Ectodermal cell (in vitro differentiated cells): ENCODE results near the gene SCUBE1.

ENCODE experiments used
- H3K27ac ChIP-seq: 2 replicates; pipeline ENCODE4 v1.7.0; 2013; ENCODE audit warnings: mild to moderate bottlenecking, low read depth, low read length; ENCODE audit not compliant: insufficient read depth, poor library complexity, severe bottlenecking
- H3K27me3 ChIP-seq: 2 replicates; pipeline ENCODE4 v1.7.0; 2013; ENCODE audit warnings: mild to moderate bottlenecking, low read length; ENCODE audit not compliant: insufficient read depth, control insufficient read depth, poor library complexity, severe bottlenecking
- H3K36me3 ChIP-seq: one replicate; pipeline ENCODE4 v1.7.0; 2013; ENCODE audit warnings: low read length; ENCODE audit not compliant: control insufficient read depth, insufficient read depth
- H3K4me1 ChIP-seq: one replicate; pipeline ENCODE4 v1.7.0; 2013; ENCODE audit warnings: low read length; ENCODE audit not compliant: control insufficient read depth, insufficient read depth
- H3K4me3 ChIP-seq: 2 replicates; pipeline ENCODE4 v1.7.0; 2013; ENCODE audit warnings: low read depth, low read length, control low read depth; ENCODE audit not compliant: insufficient read depth
- H3K9me3 ChIP-seq: 2 replicates; pipeline ENCODE4 v1.7.0; 2013; ENCODE audit warnings: mild to moderate bottlenecking, low read length, moderate library complexity; ENCODE audit not compliant: control insufficient read depth
- WGBS, 2 experiments: methylation state at CpG; one replicate each; pipeline ENCODE4 v1.1.7; 2013; ENCODE audit warnings: missing lambda C conversion rate in 2 of 2; 5-methylcytosine and 5-hydroxymethylcytosine counted together

SCUBE1 gene

DNA sequence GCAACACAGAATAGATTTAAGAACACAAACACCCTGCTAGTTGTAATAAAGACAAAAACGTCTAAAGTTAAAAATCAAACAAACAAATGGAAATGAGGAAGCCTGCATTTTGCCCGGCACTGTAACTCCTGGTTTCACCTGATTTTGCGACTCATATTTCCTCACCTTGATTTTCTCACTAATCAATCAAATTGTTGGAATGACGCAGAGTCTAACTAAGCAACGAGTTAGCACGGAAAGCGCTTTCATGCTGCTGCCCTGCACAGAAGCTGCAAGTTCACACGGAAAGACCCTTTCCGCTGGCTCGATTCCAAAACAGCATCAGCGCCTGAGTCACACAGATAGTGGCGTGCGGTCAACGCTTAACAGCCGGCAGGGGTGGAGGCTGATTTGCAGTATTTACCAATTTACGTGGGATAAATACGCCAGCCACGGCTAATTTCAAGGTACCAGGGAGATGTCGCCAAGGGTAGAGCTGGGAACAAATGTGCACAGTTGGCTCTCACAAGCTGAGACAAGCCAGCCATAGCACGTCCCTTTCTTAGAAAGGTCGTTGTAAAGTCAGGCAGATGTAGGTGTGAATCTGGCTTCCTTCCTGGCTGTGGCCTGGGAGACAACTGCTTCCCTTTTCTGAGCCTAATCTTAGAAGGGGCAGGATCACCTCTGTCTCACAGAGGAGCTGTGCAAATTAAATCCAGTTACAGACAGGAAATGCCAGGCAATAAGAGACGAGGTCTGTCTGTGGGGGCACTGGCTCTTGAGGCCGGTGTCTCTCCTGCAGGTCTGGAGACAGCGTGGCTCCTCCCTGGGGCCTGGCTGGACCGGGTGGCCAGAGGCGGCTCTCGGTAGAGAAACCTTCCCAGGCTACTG is 79.3 kb downstream of the SCUBE1 start:
- Histone ChIP-seq H3K4me3 (no peak overlapping the region), H3K36me3 (no peaks in the 10 kb centered on the region), H3K27me3 (no peaks in the 10 kb centered on the region), H3K27ac (no peak overlapping the region), H3K4me1 (peaks cover 19% of the 10 kb centered on the region), H3K9me3 (no peaks in the 10 kb centered on the region)
- WGBS, 2 experiments: 90 to 91% methylated on average over 27 of the region's 27 CpGs

DNA sequence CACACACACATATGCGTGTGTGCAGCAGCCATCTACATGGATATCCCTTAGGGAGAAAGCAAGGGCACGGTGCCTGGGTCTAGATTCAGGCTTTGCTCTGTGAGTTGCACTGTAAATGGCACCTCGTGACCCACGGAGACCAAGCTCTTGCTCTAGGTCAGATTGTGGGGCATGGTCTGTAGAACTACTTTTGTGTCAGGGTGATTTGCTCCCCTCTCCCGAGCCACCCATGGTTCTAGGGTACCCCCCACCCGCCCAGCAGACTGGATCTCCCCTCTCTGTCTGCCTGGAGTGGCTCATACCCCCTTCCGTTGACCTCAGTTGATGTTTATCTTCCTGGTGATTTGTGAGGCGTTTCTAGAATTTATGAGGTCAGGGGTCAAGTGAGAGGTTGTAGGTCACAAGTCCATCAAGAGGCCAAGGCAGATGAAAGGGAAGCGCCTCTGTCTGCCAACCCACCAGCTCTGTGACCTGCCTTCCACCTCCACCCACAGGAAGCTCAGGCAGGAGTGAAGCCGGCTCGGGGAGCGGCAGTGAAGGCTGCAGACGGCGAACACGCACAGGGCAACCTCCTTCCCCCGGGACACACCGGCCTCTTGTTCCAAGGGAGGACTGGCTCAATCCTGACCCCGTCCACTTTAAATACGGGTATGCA is 80.1 kb downstream of the SCUBE1 start:
- H3K4me1 ChIP-seq: peaks cover 11% of the 10 kb centered on the region
- WGBS, 2 experiments: 87 to 91% methylated on average over 19 of the region's 19 CpGs
- H3K4me3 ChIP-seq: no peak overlapping the region
- no peaks in the 10 kb centered on the region for H3K27me3 ChIP-seq
- H3K36me3 ChIP-seq: no peaks in the 10 kb centered on the region
- H3K27ac ChIP-seq: no peak overlapping the region
- no peaks in the 10 kb centered on the region for H3K9me3 ChIP-seq

DNA sequence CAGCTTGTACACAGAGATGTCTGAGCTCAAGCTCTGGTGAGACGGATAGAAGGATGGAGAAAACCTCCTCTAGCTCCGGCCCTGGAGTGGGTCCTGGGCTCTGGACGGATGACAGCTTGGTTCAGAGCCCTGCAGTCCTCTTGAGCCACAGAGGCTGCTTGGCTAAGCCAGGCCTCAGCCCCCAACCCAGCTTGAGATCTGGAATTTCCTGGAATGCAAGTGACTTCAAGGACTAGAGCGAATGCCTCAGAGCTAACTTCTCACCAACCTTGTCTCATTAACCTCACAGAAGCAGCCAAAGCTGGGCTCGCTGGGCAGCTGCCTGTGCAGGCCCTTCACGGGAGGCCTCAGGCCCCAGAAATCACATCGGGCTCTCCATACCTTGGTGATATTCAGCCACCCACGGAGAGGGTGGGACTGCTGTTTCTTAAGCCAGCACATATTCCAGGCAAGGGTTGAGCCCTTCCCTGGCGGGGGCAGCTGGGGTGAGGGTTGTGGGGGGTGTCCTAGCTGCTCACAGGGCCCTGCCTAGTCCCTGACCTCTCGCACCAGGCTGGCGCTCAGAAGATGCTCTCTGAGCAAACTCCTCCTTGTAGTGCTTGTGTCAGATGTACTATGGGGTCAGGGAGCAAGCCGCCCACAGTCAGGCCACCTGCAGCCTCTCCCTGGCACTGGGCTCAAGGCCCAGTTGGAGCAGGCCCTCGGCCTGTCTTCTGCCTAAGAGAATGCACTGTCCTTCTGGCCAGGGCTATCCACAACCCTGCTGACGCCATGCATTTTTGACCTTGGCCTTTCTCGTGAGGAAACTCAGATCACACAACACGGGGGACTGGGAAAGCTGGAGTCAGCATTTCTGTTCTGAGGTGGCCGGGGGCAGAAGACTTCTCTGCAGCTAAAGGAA is 82.6 kb downstream of the SCUBE1 start:
- no peaks in the 10 kb centered on the region for H3K9me3 ChIP-seq
- H3K27ac ChIP-seq: no peak overlapping the region
- peaks cover 10% of the 10 kb centered on the region for H3K4me1 ChIP-seq
- H3K4me3 ChIP-seq: no peak overlapping the region
- H3K36me3 ChIP-seq: no peaks in the 10 kb centered on the region
- WGBS, 2 experiments: 82 to 84% methylated on average over 17 of the region's 17 CpGs
- H3K27me3 ChIP-seq: no peaks in the 10 kb centered on the region

DNA sequence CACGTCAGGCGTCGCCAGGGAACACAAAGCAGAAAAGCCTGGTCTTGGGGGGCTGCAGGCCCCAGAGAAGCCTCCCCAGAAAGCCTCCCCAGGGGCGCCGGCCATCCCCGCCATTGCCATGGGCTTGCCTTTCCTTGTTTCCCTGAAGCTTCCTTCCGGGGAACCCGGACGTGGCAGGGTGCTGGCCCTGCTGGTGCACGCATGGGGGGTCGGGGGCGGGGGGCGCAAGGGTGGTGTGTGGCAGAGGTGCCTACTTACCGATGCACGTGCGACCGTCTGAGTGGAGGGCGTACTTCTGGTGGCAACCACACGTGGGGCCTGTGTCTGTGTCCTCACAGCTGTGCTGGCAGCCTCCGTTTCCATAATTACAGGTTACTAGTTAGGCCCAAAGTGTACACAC is 85.2 kb downstream of the SCUBE1 start:
- Histone ChIP-seq H3K27me3 (no peaks in the 10 kb centered on the region), H3K4me3 (no peak overlapping the region), H3K27ac (no peak overlapping the region), H3K4me1 (no peaks in the 10 kb centered on the region), H3K36me3 (no peaks in the 10 kb centered on the region), H3K9me3 (no peaks in the 10 kb centered on the region)
- WGBS, 2 experiments: 94 to 96% methylated on average over 20 of the region's 20 CpGs

DNA sequence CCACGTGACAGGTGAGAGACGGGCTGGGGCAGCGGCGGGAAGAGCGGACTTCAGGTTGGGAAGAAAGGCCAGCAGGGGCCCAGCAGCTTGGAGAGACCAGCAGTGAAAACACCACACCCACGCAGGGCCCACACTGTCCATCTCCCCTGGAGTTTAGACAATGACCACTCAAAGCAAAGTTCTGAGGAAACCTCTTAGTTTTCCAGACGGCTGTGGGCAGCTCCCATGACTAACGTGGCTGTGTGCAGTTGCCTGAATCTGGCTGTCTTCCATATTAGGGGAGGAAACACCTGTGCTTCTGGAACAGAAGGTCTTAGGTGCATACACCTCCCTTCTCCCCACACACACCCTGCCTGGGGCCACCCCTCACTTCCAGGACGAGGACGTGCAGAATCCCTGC is 85.6 kb downstream of the SCUBE1 start:
- 87% methylated on average over 10 of the region's 10 CpGs for WGBS, 2 experiments
- no peak overlapping the region for H3K27ac ChIP-seq
- no peaks in the 10 kb centered on the region for H3K9me3 ChIP-seq
- H3K4me1 ChIP-seq: no peaks in the 10 kb centered on the region
- no peaks in the 10 kb centered on the region for H3K27me3 ChIP-seq
- H3K4me3 ChIP-seq: no peak overlapping the region
- H3K36me3 ChIP-seq: no peaks in the 10 kb centered on the region

DNA sequence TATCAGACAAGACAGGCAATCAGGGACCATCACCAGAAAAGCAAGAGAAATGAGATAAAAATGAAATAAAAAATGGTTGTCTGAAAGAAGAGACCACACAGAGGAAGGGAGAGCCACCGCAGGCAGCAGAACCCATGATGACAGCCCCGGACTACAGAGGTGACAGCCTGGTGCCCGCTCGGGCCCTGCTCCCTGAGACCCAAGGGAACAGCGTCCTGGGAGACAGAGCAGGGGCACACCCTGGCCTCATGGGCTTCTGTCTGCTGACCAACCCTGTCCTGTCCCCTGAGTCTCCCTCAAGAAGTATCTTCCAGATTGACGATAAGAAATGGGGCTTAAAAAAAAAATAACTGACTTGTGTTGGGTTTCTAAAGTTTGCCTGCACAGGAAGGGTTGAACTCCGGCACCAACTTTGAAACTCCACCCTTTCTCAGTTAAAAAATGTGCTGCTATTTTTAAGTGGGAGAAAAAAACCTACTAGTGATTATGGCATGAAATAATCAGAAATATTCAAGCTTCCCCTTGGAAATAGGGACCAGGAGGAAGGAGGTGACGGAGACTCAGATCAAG is 86.1 kb downstream of the SCUBE1 start:
- Histone ChIP-seq H3K36me3 (no peaks in the 10 kb centered on the region), H3K27me3 (no peaks in the 10 kb centered on the region), H3K4me1 (no peaks in the 10 kb centered on the region), H3K27ac (no peak overlapping the region), H3K9me3 (no peaks in the 10 kb centered on the region), H3K4me3 (no peak overlapping the region)
- WGBS, 2 experiments: 94 to 96% methylated on average over 8 of the region's 8 CpGs

DNA sequence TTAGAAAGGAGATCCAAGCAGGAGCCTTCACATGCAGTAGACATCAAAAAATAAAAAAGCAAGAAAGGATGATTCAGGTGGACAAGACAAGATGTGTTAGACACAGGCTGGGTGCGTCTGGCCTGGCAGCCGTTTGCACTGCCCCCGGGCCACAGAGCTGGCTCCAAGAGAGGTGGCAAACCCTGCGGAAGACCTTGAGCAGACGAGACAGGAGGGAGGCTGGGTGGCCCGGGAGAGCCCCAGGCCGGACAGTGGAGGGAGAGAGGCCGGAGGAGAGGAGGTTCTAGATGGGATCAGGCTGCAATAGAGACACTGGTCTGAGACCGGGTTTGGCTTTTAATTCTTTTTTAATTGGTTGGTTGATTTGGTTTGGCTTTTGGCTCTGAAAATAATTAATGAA is 86.6 kb downstream of the SCUBE1 start:
- WGBS, 2 experiments: 92 to 94% methylated on average over 9 of the region's 9 CpGs

DNA sequence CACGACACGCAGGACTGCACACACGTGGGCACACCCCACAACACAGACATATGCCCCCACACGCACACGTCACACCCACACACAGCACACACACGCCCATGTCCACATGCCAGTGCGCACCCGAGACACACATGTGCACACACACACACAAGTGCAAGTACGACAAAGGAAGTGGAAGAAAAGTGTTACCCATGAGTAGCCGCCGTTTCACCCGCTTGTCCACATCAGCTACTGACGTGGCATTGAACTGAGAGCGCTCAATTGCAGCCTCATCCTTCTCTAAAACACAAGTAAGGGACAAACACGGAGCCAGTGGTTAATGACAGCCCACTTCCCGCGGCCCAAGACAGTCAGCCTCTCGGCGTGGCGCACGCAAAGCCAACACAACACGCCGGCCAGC is 87.9 kb downstream of the SCUBE1 start:
- 92 to 93% methylated on average over 23 of the region's 23 CpGs for WGBS, 2 experiments

More for the DNA sequence above, 86.6 kb downstream of the SCUBE1 start:
- no peaks in the 10 kb centered on the region for H3K9me3 ChIP-seq
- no peaks in the 10 kb centered on the region for H3K27me3 ChIP-seq
- H3K4me1 ChIP-seq: no peaks in the 10 kb centered on the region
- H3K27ac ChIP-seq: no peak overlapping the region
- H3K4me3 ChIP-seq: no peak overlapping the region
- H3K36me3 ChIP-seq: no peaks in the 10 kb centered on the region

DNA sequence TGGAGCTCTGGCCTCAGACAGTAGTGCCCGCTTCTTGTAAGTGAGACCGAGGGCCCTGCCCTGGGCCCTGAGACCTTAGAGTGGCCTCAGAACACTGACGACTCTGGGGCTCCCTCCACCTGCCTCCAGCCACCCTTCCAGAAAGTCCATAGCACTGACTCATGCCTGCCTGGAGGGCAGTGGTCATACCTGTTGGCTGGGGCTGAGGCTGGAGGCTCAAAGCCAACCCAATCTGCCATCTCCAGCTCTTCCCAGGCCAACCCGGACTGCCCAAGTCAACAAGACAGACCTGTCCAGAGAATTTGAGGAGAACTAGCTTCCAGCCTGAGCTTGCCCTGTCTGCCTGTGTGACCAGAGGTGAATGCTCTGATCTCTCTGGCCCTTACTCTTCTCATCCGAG is 89.3 kb downstream of the SCUBE1 start:
- Histone ChIP-seq H3K9me3 (no peaks in the 10 kb centered on the region), H3K36me3 (no peaks in the 10 kb centered on the region), H3K27me3 (no peaks in the 10 kb centered on the region), H3K4me3 (no peak overlapping the region), H3K4me1 (no peaks in the 10 kb centered on the region), H3K27ac (no peak overlapping the region)
- WGBS, 2 experiments: 93 to 95% methylated on average over 5 of the region's 5 CpGs

More for the DNA sequence above, 87.9 kb downstream of the SCUBE1 start:
- H3K27ac ChIP-seq: no peak overlapping the region
- H3K9me3 ChIP-seq: no peaks in the 10 kb centered on the region
- no peak overlapping the region for H3K4me3 ChIP-seq
- no peaks in the 10 kb centered on the region for H3K4me1 ChIP-seq
- H3K36me3 ChIP-seq: no peaks in the 10 kb centered on the region
- no peaks in the 10 kb centered on the region for H3K27me3 ChIP-seq
